Spleen (tissue), 11 donors: Measurements from ENCODE around the gene SRPK2. TPM values are rescaled to one million over a fixed set of nuclear protein-coding genes. Genes with fewer than 3 reads are reported as not detected.

Source experiments
- DNase-seq: peaks from one replicate; pipeline ENCODE4 v3.0.0-alpha.2; 2020
- H3K27ac ChIP-seq, 8 donors: fragments of 200-600 bp; sonication (generic) in 7 of 8; 1 replicate in 4 of 8; 2 replicates in 4 of 8; pipeline versions ENCODE4 v1.5.0 to v1.8.0; 2016 to 2021; ENCODE audit warnings: inconsistent platforms in 4 of 8, mild to moderate bottlenecking in 4 of 8, moderate library complexity in 1 of 8
- H3K27me3 ChIP-seq, 7 donors: fragments of 200-600 bp; sonication (generic) in 6 of 7; replicated peaks in 1 of 7; 1 replicate in 4 of 7; 2 replicates in 3 of 7; pipeline versions ENCODE4 v1.5.0 to v1.8.0; 2016 to 2021; ENCODE audit warnings: inconsistent platforms in 3 of 7, mild to moderate bottlenecking in 1 of 7
- H3K36me3 ChIP-seq, 6 donors: fragments of 200-600 bp; sonication (generic) in 5 of 6; 1 replicate in 4 of 6; 2 replicates in 2 of 6; pipeline versions ENCODE4 v1.5.0 to v1.8.0; 2016 to 2021; ENCODE audit warnings: inconsistent platforms in 2 of 6
- H3K4me1 ChIP-seq, 6 donors: fragments of 200-600 bp; sonication (generic) in 5 of 6; 1 replicate in 3 of 6; 2 replicates in 3 of 6; pipeline versions ENCODE4 v1.5.0 to v1.8.0; 2016 to 2021; ENCODE audit warnings: inconsistent platforms in 3 of 6
- H3K4me3 ChIP-seq, 8 donors: fragments of 200-600 bp; sonication (generic) in 7 of 8; 1 replicate in 4 of 8; 2 replicates in 4 of 8; pipeline versions ENCODE4 v1.5.0 to v1.8.0; 2016 to 2021; ENCODE audit warnings: inconsistent platforms in 4 of 8, mild to moderate bottlenecking in 4 of 8, moderate library complexity in 2 of 8
- H3K9me3 ChIP-seq, 8 donors: fragments of 200-600 bp; sonication (generic) in 7 of 8; 1 replicate in 4 of 8; 2 replicates in 4 of 8; pipeline versions ENCODE4 v1.5.0 to v1.8.0; 2016 to 2021; ENCODE audit warnings: inconsistent platforms in 4 of 8
- CTCF ChIP-seq, 11 experiments: fragments of 200-600 bp in 7 of 11; fragments of 450-650 bp in 4 of 11; sonication (generic) in 4 of 11; IDR thresholded peaks in 8 of 11; conservative IDR thresholded peaks in 3 of 11; 1 replicate in 7 of 11; 2 replicates in 4 of 11; pipeline versions ENCODE4 v1.4.0 to v1.8.0; 2016 to 2021; ENCODE audit warnings: antibody characterized with exemption in 11 of 11, inconsistent platforms in 4 of 11, mild to moderate bottlenecking in 1 of 11
- POLR2A ChIP-seq, 3 donors: fragments of 450-650 bp; IDR thresholded peaks; one replicate each; pipeline ENCODE4 v1.5.1; 2017; ENCODE audit warnings: antibody characterized with exemption in 3 of 3, mild to moderate bottlenecking in 1 of 3
- POLR2AphosphoS5 ChIP-seq, 3 donors: sonication (generic); formaldehyde crosslinking; IDR thresholded peaks; one replicate each; pipeline ENCODE4 v1.5.1; 2017; ENCODE audit warnings: antibody characterized with exemption in 3 of 3
- WGBS, 5 donors: extraction: QIAGEN DNeasy Blood & Tissue Kit in 3 of 5; methylation state at CpG; one replicate each; pipeline versions ENCODE4 v1.1.5 to v1.1.7; 2013 to 2018; 5-methylcytosine and 5-hydroxymethylcytosine counted together
- intact Hi-C: fragments of 100-400 bp; cut with DNase I; formaldehyde crosslinking; loops from one replicate; pipeline ENCODE4 v1.15.0; 2023; ENCODE audit warnings: low total_unique reads
- polyA plus RNA-seq, 3 donors: library from polyadenylated mRNA; stranded (reverse); fragments of 200-250 nt; gene quantifications; one replicate each; pipeline ENCODE4 v1.2.1, GENCODE V29; 2013
- total RNA-seq, 7 donors: library from RNA; depleted of rRNA in 3 of 7; stranded (reverse); fragments of >200 nt in 3 of 7; fragmentation: NEBNext Ultra II Directional in 4 of 7; extraction: Animal tissue kit (Norgen Biotek cat#: 25700) in 4 of 7; gene quantifications; one replicate each; pipeline versions ENCODE4 v1.1.0 to v1.2.1, GENCODE V29; 2016 to 2021
- donor health status: healthy with polysubstance abuse.
- donor health status: DM: no; HTN: no; CAD: no; lungs with moderate emphysema.
- donor health status: DM: no; HTN: no; CAD: no.
- donor health status: Bipolar disorder and iron deficiency.
- donor health status: healthy.
- donor health status: DM: no; HTN: no; CAD: no.
- donor health status: DM: yes; HTN: yes; CAD: no.

Gene SRPK2
- total and polyA plus RNA-seq, 10 donors: 9.6 to 60.3 (median 46.2) TPM

DNA sequence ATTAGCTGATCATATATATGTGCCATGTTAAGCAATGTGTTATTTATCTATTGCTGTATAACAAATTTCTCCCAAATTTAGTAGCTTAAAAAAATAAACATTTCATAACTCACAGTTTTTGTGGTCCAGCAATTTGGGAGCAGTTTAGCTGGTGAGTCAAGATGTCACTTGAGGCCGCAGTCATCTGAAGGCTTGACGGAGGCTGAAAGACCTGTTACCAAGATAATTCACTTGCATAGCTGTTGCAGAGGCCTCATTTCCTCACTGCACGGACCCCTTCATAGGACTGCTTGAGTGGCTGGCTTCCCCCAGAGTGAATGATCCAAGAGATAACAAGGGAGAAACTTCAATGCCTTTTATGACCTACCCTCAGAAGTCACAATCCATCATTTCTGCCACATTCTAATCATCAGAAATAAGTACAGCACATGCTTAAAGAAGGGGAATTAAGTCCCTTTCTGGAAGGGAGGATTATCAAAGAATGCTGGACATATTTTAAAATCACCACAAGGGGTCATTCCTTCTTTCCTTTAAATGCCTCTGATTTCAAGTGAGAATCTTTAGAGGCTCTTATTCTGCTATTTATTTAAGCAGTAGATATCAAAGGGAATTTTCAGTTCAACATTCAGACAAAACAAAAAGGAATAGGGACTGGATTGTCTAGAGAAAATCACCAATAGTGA lies 10.5 kb upstream of the SRPK2 start:
- H3K4me3 ChIP-seq: no peak overlapping the region
- H3K27ac ChIP-seq: no peak overlapping the region
- intact Hi-C loops: no loop called here
- 84 to 91% (median 87%) methylated on average over 3 of the region's 3 CpGs for WGBS, 5 donors
- H3K36me3 ChIP-seq: no peaks in the 10 kb centered on the region
- H3K27me3 ChIP-seq: no peaks in the 10 kb centered on the region
- DNase-seq: no peak
- H3K9me3 ChIP-seq: no peaks in the 10 kb centered on the region
- TF ChIP-seq CTCF (IDR thresholded peaks at IDR 0.05 in 8 of 11, conservative IDR thresholded peaks at IDR 0.05 in 3 of 11) (peak in 5 of 11 experiments; percentile 6 to 48 (median 22)), POLR2A (IDR thresholded peaks at IDR 0.05) (no peak)
- peaks cover 0 to 12% (median 4%) of the 10 kb centered on the region in 6 donors for H3K4me1 ChIP-seq

- Histone ChIP-seq H3K27ac (no peak overlapping the region), H3K27me3 (no peaks in the 10 kb centered on the region), H3K4me3 (no peak overlapping the region), H3K36me3 (no peaks in the 10 kb centered on the region), H3K9me3 (no peaks in the 10 kb centered on the region), H3K4me1 (peaks cover 0 to 5% (median 1%) of the 10 kb centered on the region in 6 donors)
- intact Hi-C loops: no loop called here
- DNase-seq: no peak
- WGBS, 5 donors: 71 to 93% (median 83%) methylated on average over 3 of the region's 3 CpGs
- no peak for TF ChIP-seq POLR2AphosphoS5 (IDR thresholded peaks at IDR 0.05)
- TF ChIP-seq POLR2A (IDR thresholded peaks at IDR 0.05): no peak
- no peak for TF ChIP-seq CTCF (IDR thresholded peaks at IDR 0.05 in 8 of 11, conservative IDR thresholded peaks at IDR 0.05 in 3 of 11)
Measured at GRCh38 chr7:105396566-105396965, 7.8 kb upstream of the SRPK2 start.

DNA sequence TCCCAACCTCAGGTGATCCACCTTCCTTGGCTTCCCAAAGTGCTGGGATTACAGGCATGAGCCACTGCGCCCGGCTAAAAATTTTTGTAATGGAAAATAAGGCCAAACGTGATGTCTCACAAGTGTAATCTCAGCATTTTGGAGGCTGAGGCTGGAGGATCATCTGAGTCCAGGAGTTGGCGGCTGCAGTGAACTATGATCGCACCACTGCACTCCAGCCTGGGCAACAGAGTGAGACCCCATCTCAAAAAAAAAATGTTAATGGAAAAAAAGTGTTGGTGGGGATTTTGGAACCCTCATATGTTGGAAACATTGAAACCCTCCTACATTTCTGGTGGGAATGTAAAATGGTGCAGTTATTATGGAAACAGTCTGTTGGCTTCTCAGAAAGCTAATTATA lies 2.7 kb upstream of the SRPK2 start:
- Histone ChIP-seq H3K27ac (no peak overlapping the region), H3K27me3 (no peaks in the 10 kb centered on the region), H3K9me3 (no peaks in the 10 kb centered on the region), H3K4me1 (peaks cover 9 to 21% (median 13%) of the 10 kb centered on the region in 6 donors), H3K36me3 (no peaks in the 10 kb centered on the region), H3K4me3 (no peak overlapping the region)
- 93 to 98% (median 95%) methylated on average over 5 of the region's 5 CpGs for WGBS, 5 donors
- intact Hi-C loops: no loop called here
- TF ChIP-seq POLR2A (IDR thresholded peaks at IDR 0.05) (no peak), POLR2AphosphoS5 (IDR thresholded peaks at IDR 0.05) (no peak), CTCF (IDR thresholded peaks at IDR 0.05 in 8 of 11, conservative IDR thresholded peaks at IDR 0.05 in 3 of 11) (no peak)
- no peak for DNase-seq

GRCh38 chr7:105389889-105390288 lies 1.2 kb upstream of the SRPK2 start:
- Histone ChIP-seq H3K4me3 (no peak overlapping the region), H3K36me3 (no peaks in the 10 kb centered on the region), H3K27ac (no peak overlapping the region), H3K9me3 (no peaks in the 10 kb centered on the region), H3K4me1 (peaks cover 9 to 31% (median 13%) of the 10 kb centered on the region in 6 donors), H3K27me3 (no peaks in the 10 kb centered on the region)
- WGBS, 5 donors: 88 to 98% (median 96%) methylated on average over 1 of the region's 1 CpG
- intact Hi-C loops: no loop called here
- no peak for TF ChIP-seq POLR2AphosphoS5 (IDR thresholded peaks at IDR 0.05)
- no peak for TF ChIP-seq CTCF (IDR thresholded peaks at IDR 0.05 in 8 of 11, conservative IDR thresholded peaks at IDR 0.05 in 3 of 11)
- TF ChIP-seq POLR2A (IDR thresholded peaks at IDR 0.05): no peak
- DNase-seq: no peak
